Left kidney (tissue), 2 donors: ENCODE results near the gene ICA1. TPM values are rescaled to one million over a fixed set of nuclear protein-coding genes. Genes with fewer than 3 reads are reported as not detected.
A peak's percentile ranks its signal among the peaks of the same experiment; 100 is the strongest.

Experiments used
- DNase-seq: peaks from one replicate; pipeline ENCODE4 v3.0.0-alpha.2; 2013
- polyA plus RNA-seq: library from polyadenylated mRNA; unstranded; fragments of 120-200 nt; gene quantifications from one replicate; pipeline ENCODE4 v1.2.1, GENCODE V29; 2013; ENCODE audit not compliant: insufficient read length

Gene ICA1
- polyA plus RNA-seq, 1 donor: 38.2 TPM

DNA sequence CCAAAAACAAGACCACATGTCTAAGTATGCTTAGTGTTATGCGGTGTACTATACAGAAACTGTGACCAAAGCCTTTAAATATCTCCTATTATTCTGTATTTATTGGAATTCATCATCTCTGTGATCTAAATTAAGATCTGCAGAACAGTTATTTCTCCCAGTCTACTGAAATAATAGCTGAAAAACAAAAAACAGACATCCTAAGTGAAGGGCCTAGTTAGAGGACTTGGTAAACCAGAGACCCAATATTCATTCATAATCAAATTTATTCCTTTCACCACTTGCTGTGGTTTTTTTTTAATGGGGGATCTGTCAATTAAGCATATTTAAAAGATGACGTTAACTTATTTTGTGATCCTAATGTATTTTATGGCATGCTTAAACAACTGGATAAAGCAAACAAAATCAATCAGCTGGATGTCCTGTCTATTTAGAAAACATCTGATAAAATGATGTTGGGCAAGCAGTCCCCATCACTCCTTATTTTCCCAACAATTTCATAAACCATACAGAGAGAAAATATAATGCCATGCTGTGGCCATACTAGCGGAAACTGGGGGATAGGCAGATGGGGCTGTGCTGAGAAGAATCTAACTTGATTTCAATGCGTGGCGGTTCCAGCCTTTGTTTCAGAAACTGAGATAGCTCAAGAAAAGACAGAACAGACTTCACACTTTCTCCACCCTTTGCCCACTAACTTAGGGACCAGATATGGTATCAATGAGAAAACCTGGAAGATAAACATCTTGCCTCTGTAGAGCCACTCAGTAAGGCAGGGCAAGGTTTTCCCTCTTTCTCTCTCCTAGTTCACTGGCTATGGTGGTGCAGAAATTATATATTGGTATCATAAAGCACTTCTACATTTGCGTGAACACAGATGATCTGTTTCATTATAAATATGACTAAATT, 32.9 kb downstream of the ICA1 start:
- DNase-seq: no peak

DNA sequence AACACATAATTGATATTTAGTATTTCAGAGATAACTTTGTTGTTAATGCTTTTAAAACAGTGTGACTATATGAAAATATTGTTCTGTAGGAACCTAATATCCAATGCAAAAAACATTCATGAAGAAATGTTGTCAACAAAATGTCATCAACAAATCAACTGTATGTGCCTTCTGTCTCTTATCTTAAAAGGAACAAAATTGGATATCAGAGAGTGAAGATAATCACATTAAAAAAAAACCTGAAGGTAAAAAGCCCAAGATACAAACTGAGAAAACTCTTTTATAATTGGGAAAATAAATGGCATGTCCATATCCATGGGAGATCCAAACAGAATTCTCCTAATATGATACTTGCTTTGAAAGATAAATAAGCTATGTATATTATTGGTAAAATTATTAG, 33.9 kb downstream of the ICA1 start:
- DNase-seq: no peak

DNA sequence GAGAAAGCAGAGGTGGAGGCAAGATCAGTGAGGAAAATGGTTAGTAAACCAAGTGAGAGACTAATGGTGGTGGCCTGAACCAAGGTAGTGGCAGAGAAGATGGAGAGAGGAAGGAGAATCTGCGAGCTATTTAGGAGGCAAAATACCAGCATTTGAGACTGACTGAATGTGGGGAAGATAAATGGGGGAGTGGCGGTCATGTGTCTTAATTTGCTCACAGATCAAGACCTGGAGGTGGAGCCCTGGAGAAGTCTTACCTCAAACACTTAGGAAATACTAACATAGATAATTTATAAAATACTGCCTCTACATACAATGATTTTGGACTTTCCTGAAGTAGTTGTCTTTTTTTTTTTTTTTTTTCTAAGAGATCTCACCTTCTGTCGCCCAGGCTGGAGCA, 34.7 kb downstream of the ICA1 start:
- no peak for DNase-seq

DNA sequence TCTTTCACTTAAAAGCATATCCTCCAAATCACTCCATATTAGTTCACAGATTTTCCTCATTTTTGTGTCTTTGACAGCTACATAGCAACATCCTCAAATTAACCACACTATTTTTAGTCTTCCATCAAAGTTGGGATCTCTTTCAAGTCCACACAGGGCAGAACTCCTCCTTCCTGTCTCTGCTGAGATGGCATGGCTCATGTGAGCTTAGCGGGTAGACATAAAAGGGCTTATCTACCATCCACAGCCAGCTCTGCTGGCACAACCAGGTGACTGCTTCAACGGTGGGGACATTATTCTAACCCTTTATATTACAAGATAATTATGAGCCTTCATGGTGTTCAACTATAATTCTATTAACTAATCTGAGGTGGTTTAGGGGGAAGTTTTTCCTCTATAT, 35.5 kb downstream of the ICA1 start:
- no peak for DNase-seq

DNA sequence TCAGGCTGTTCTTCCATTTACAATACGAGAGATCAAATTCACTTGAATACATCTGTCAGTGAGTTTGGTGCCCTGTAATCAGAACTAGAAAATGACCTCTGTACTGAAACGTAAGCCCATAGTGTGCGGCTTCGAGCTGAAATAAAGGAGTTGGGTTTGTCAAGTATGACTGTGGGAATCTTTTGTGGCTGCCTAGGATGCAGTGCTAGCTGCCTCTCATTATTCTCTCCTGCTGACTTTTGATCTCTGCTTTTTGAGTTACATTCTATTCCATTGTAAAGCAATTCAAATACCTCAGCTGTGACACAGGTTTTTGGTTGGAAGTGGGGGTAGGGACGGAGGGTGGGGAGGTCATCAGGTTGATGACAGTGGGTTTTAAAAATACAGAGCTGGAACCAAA, 40.4 kb downstream of the ICA1 start:
- DNase-seq: no peak

DNA sequence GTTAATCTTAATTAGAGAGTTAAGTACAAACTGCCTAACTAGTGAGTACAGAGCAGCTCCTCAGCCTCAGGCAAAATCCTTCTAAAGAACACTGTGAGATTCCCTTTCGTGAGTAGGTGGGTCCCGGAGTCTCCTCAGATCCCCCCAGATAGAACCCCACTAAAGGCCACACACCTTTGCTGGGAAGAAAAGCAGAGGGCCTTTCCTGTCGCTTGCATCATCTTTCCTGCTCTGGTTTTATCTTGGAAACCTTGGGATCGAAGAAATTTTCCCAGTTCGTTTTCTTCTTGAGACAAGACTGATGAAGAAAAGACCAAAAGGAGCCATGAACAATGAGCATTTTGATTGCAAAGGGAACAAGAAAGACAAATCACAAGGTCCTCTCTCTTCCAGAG, 40.9 kb downstream of the ICA1 start:
- DNase-seq: no peak

DNA sequence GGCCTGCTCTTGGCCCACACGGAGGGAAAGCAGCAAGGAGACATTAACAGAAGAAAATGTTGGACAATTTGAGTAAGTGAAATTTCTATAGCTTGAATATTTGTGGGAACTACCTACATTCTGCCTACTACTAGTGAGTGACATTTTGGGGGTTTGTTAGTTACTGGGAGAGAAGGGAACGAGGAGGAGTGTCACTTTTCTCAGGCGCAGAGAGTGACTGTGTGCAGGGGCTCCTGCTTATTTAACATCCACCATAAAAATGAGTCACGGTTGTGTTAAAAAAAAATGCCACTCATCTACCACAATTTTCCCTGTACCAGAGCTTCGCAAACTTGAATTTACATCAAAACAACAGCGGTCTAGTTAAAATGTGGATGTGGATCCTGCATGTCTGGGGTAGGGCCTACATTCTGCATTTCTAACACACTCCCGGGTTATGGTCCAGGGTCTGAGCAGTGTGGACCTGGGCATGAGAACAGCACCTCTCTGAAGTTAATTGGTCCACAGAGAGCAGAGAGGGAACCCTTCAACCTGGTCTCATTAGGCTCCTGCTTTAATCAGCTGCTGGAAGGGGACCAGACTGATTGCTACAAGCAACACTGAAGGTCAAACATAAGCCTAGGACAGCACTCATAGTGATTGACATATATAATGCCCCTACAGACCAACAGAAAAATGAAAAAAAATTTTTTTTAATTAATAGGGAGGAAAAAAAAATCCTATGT, 41.4 kb downstream of the ICA1 start:
- no peak for DNase-seq

DNA sequence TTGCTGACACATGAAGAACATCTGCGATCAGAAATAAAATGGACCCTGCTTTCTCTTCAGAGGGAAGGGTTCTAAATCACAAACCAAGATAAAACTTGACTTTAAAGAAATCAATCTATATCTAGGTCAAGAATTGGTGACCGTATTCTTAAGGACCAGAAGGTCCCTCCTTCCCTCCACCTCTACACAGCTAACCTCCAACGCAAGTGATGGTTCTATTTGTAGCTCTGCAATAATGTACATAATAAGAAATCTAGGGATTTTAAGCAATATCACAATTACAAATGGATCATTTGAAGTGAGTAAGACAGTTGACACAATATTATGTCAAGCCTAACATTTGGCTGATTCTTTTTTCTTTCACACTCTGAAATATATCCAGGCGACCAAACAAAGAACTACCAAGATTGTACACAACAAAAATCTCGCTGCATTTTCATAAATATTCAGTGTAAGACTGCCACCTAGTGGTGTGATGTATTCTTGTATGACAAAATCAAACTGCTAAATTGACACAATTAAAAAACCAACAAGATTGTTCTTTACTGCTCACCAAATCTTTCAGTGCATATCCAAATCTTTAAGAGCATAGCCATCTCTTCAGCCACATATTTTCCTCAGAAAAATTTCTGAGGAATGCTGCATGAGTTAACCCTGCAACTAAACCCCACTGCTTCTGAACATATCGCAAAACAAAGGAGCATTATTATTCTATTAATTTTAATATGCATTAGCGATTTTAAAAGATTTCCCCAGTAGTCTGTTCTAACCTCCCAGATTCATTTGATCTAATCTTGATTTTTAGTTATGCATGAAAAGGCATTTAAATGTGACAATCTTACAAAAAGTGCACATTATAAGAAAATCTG, 44.5 kb downstream of the ICA1 start:
- DNase-seq: peak; percentile 78

DNA sequence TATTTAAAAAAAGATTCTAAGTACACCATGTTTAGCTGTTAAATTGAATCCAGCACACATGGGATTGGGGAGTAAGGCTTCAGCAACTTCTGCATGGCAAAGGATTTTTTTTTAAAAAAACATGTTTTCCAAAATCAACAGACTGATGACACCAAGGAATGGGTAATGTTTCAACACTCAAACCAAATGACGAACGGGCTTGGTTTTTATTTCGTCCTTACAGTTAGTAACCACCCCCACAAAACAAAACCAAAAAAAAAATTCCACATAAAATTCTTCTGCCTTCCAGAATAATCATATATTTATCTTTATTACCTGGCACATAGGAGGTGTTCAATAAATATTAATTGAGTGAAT, 45.7 kb downstream of the ICA1 start:
- DNase-seq: no peak

DNA sequence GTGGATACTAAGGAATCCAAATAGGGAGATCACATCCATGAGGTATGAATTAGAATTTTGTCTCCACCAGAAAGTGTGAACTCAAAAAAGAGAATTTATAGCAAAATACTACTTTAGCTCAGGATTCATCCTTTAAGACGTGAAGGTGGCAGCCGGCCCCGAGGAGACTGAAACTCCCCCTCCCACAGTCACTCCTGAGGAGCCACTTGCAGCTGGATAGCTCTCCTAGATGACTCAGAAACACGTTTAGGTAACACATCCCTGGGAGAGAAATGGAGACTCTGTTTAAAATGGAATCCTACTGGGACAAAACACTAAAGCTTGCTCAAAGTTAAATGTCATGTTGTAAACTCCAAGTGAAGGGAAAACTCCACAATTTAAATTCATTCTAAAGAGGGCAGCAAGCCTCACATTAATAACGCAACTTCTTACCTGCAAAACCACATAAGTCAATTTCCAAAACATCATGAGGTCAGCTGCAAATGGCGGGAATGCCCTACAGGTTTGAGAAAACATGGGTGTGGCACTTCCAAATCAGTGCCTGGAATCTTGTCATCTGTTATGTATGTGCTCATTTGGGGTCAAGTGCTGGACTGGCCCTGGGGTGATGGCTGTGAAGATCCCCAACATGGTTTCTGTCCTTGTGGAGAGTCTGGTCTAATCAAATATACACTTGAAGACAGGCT, 46.2 kb downstream of the ICA1 start:
- DNase-seq: no peak

DNA sequence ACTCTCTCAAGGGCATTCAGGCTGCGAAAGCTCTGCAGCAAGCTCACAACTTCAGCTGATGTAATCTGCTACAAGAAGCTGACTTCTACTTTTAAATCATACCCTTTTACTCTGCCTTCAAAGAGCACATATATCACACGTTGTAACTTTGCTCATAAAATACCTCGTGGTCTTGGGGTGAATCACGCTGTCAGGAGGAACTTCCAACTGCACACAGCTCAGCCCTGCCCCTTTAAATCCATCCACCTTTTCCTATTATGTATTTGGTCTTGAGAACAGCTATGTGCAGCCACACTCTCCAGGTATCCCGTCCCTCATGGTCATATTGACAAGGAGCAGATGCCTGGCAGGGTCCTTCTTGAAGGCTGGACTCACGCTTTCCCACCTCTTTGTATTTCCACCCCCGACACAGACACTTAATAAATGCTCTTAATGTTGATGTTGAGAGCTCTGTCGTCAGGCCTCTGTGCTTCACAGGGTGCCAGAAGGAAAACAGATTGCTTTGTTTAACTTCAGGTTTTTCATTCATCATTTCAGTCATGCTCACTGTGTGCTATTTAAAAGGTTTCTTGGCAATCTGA, 47.6 kb downstream of the ICA1 start:
- DNase-seq: peak; percentile 46

DNA sequence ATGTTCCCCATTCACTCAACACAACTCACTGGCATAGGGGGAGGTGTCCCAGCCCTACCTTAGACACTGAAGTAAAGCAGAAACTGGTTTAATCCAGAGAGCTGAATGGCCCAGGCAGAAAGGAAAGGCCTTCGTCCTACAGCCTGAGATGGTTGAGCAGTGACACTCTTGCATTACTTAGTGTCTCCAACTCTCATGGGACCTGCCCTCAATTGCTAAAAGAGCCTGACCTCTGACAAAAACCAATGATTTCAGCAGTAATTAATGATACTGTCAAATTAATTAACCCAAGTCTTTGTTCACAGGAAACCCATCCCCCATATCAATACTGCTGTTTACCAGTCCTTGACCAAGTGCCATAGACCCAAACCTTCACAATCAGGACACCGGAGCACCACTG, 48.6 kb downstream of the ICA1 start:
- no peak for DNase-seq

DNA sequence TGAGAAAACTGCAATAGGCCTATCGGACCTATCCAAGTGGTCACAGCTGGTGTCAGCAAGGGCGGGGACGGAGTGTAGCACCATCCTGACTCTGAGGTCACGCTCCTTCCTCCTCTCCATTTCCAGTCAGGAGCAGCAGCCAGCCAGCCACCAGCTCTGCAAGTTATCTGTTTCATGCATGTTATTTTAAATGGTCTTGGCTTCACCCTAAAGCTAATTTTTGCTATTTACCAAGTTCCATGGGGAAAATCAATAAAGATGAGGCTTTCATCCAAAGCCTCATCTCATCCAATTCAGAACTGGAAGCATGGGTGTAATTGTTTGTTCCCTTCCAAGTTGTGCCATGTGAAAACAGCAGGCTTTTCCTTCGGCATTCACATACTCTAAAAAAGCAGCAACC, 49.3 kb downstream of the ICA1 start:
- DNase-seq: no peak

DNA sequence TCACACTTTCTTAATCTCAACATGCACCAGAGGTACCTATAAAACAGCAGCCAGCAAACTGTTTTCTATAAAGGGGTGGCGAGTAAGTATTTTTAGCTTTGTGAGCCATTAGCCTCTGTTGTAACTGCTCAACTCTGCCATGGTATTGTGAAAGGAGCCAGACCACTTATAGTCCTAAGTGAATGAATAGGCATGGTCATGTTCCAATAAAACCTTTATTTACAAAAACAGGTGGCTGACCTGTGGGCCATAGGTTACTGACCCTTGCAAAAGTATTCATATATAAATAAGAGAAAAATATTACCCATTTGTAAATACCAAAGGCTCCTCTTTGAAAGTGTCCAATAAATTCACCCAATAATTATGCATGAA, 50.3 kb downstream of the ICA1 start:
- DNase-seq: no peak

DNA sequence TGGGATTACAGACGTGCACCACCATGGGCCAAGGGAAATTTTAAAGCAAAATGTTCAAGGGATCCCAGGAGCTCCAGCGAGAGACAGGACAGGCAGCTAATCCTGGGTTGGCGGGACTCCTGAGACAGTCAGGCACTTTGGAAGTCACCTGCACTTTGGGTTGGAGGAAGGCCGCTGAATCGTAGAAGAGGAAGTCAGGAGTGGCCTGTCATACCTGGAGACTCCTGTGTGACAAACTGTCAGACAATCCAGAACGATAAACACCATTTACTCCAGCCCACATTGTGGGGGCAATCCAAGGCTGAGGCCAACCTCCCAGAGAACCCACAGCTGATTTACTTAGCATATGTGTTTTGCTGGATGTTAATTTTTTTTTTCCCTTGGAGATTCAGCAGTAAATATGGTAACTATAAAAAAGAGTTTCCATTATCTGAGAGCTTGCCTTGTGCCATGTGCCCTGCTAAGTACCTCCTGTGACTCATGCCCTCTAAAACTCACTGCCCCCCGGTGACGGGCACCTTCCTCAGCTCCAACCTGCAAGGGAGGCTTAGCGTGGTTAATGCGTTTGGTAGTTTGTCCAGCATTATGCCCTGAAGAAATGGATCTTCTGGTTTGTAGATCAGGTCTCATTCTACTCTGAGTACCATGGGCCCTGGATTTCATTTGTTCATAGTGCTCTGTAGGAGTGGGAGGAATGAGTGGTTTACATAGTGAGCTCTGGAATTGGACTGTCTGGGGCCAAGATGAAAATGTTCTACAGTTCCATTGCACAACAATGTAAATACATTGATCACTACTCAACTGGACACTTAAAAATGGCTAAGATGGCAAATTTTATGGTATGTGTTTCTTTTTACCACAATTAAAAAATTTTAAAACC, 50.9 kb downstream of the ICA1 start:
- DNase-seq: no peak

DNA sequence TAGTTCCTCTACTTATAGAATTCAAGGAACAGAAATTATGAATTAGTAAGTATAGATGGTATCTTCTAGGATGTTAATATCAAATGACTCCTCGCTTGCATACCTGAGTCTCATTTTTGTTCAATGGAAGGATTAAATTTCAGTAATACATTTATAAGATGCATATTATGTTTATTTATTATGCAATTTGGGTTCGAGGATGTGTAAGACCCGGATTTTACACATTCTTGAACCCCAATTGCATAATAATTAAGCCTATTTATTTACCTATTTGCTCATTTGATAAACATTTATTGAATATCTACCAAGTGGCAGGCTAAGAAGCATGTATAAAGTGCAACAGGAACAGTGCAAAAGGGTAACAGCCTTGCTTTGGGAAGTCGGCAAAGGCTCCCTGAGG, 52.6 kb downstream of the ICA1 start:
- DNase-seq: no peak

DNA sequence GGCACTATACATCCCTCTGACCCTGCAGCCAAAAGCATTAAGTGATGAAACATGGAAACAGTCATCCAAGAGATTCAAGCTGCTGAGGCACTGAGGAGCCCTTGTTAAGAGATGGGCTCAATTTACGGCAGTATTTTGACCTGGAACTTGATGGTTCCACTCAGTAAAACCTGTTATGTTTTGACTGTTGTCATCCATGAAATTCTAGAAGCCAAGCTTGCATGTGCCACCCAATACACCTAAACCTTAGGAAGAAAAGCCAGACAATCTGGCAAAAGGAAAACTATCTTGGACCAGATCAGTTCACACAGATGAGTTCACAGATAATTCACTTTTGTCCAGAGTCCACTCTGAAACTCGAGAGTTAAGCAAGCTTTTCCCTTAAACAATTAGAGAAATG, 53.2 kb downstream of the ICA1 start:
- peak; percentile 57 for DNase-seq

DNA sequence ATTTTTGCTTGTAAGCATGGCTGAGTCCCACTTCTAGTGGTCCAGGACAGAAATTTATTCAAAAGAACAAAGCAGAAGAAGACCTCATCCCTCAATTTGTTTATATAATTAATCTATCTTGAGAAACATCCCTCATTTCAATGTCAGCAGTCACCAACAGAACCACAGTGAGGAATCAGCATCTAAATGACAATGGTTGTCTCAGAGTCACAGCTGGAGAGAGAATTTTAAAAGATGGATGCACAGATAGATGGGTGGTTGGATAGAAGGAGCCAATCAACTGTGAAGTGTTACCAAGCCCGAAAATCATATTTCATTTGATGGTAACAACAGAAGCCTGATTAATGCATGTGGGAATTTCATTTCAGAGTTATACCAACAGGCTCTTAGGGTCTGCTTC, 55.0 kb downstream of the ICA1 start:
- DNase-seq: no peak

DNA sequence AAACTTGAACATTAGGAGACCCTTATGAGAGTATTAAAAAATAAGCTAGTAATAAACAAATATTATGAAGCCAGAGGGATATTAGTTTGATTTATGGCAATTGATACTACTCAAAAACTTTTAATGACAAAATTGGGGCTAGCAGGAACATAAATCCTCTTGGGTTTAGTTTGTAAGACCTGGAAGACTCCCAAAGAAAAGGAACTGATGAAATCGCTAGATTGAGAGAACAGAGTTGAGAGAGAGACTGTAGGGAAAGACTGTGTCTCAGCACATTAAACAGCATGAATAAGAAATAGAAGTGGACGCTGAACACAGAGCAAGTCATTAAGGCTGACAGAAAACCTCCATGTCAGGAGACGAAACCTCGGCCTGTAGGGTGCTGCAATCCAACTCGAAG, 56.4 kb downstream of the ICA1 start:
- DNase-seq: no peak

DNA sequence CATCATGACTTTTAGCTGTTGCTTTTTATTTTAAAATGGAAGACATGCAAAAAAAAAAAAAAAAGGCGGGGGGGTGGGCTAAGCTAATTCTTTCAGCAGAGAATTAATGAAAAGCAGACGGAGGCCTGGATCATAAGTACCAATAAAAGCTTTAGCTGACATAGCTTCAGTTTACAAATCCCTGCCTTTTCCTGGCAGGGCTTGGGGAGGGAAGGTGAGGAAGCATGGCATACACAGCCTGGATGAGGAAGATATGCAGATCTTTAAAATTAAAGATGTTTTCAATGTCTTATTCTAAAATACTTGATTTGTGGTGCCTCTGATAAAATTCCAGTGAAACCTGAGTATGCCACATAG, 57.0 kb downstream of the ICA1 start:
- DNase-seq: no peak
